OCI-LY1 (cell line): Measurements from ENCODE around the gene SLC43A3.

Source experiments
- H2AFZ ChIP-seq: fragments of 200-600 bp; sonication (generic), shearing (Covaris generic); 2 replicates; pipeline ENCODE4 v1.6.0; 2014; ENCODE audit warnings: antibody characterized with exemption, mild to moderate bottlenecking, low read length
- H3F3A ChIP-seq: fragments of 200-600 bp; sonication (generic), shearing (Covaris generic); 2 replicates; pipeline ENCODE4 v1.6.0; 2014; ENCODE audit warnings: mild to moderate bottlenecking, antibody characterized with exemption, low read length, moderate library complexity; ENCODE audit not compliant: insufficient read depth
- H3K27ac ChIP-seq: fragments of 200-600 bp; sonication (generic); 2 replicates; pipeline ENCODE4 v1.5.1; 2014; ENCODE audit warnings: low read length, mixed run types, mild to moderate bottlenecking, low read depth; ENCODE audit not compliant: poor library complexity, severe bottlenecking
- H3K27me3 ChIP-seq: fragments of 200-600 bp; sonication (generic); 2 replicates; pipeline ENCODE4 v1.6.0; 2014; ENCODE audit warnings: antibody characterized with exemption, mild to moderate bottlenecking, low read length, moderate library complexity; ENCODE audit not compliant: insufficient read depth
- H3K36me3 ChIP-seq: fragments of 200-600 bp; sonication (generic); 2 replicates; pipeline ENCODE4 v1.6.1; 2014; ENCODE audit warnings: mild to moderate bottlenecking, antibody characterized with exemption, low read length, moderate library complexity, mixed read lengths; ENCODE audit not compliant: insufficient read depth
- H3K4me1 ChIP-seq: fragments of 200-600 bp; sonication (generic); 2 replicates; pipeline ENCODE4 v1.5.1; 2014; ENCODE audit warnings: mild to moderate bottlenecking, low read length, moderate library complexity; ENCODE audit not compliant: insufficient read depth, severe bottlenecking
- H3K4me2 ChIP-seq: fragments of 200-600 bp; sonication (generic), shearing (Covaris generic); 2 replicates; pipeline ENCODE4 v1.6.1; 2014; ENCODE audit warnings: low read length
- H3K4me3 ChIP-seq: fragments of 200-600 bp; sonication (generic); 2 replicates; pipeline ENCODE4 v1.5.1; 2014; ENCODE audit warnings: low read length, low read depth, mild to moderate bottlenecking, mixed read lengths; ENCODE audit not compliant: poor library complexity, severe bottlenecking
- H3K79me2 ChIP-seq: fragments of 200-600 bp; shearing (Covaris generic); 2 replicates; pipeline ENCODE4 v1.6.1; 2016; ENCODE audit warnings: mixed run types, low read length, mixed read lengths; ENCODE audit not compliant: insufficient read depth
- H3K9ac ChIP-seq: fragments of 200-600 bp; sonication (generic), shearing (Covaris generic); 2 replicates; pipeline ENCODE4 v1.6.1; 2014; ENCODE audit warnings: mild to moderate bottlenecking, low read length, mixed read lengths
- H3K9me2 ChIP-seq: fragments of 200-600 bp; sonication (generic), shearing (Covaris generic); 2 replicates; pipeline ENCODE4 v1.6.1; 2014; ENCODE audit warnings: low read depth, mild to moderate bottlenecking, low read length, mixed read lengths
- H3K9me3 ChIP-seq: fragments of 200-600 bp; shearing (Covaris generic); 2 replicates; pipeline ENCODE4 v1.6.1; 2014; ENCODE audit warnings: low read length, mixed read lengths
- H4K20me1 ChIP-seq: fragments of 200-600 bp; sonication (generic), shearing (Covaris generic); 2 replicates; pipeline ENCODE4 v1.6.0; 2016; ENCODE audit warnings: mild to moderate bottlenecking, low read length; ENCODE audit not compliant: insufficient read depth
- EZH2 ChIP-seq: fragments of 200-600 bp; sonication (generic), shearing (Covaris generic); IDR thresholded peaks from 2 replicates; pipeline ENCODE4 v1.8.0; 2017; ENCODE audit warnings: borderline replicate concordance, mixed run types, mild to moderate bottlenecking, antibody characterized with exemption, low read length, moderate library complexity, mixed read lengths
- TF ChIP-seq, protein P1 (sequence below): fragments of 200-600 bp; sonication (generic), shearing (Covaris generic); IDR thresholded peaks from 2 replicates; pipeline ENCODE4 v1.5.1; 2017; ENCODE audit warnings: mild to moderate bottlenecking, antibody characterized with exemption, low read length, moderate library complexity, mixed read lengths

Gene SLC43A3

DNA sequence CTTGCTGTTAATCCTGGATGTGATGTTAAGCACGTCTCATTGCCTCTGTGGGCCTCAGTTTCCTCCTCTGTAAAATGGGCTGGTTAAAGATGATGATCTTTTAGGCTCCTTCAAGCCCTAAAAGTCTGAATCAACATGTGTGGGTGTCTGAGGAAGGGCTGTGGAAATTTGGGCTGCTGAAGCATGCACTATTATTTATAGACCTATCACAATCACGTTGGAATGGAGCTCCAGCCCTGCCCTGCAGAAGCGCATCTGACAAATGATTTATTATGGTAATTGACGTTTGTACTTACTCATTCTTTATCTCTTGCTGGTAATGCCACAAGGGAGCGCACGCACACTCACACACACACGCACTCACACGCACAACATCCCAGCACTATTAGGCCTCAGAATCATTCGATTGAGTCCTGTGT is 68.4 kb downstream of the SLC43A3 start:
- Histone ChIP-seq H3K9me2 (no peaks in the 10 kb centered on the region), H3K4me3 (no peak overlapping the region), H3F3A (no peaks in the 10 kb centered on the region), H3K9ac (no peak overlapping the region), H3K4me1 (no peaks in the 10 kb centered on the region), H3K27ac (no peak overlapping the region), H2AFZ (no peak overlapping the region), H3K36me3 (no peaks in the 10 kb centered on the region), H3K9me3 (no peaks in the 10 kb centered on the region), H4K20me1 (no peaks in the 10 kb centered on the region), H3K27me3 (no peaks in the 10 kb centered on the region), H3K4me2 (no peak overlapping the region), H3K79me2 (no peaks in the 10 kb centered on the region)
- TF ChIP-seq EZH2 = no peak
- TF ChIP-seq, protein P1, sequence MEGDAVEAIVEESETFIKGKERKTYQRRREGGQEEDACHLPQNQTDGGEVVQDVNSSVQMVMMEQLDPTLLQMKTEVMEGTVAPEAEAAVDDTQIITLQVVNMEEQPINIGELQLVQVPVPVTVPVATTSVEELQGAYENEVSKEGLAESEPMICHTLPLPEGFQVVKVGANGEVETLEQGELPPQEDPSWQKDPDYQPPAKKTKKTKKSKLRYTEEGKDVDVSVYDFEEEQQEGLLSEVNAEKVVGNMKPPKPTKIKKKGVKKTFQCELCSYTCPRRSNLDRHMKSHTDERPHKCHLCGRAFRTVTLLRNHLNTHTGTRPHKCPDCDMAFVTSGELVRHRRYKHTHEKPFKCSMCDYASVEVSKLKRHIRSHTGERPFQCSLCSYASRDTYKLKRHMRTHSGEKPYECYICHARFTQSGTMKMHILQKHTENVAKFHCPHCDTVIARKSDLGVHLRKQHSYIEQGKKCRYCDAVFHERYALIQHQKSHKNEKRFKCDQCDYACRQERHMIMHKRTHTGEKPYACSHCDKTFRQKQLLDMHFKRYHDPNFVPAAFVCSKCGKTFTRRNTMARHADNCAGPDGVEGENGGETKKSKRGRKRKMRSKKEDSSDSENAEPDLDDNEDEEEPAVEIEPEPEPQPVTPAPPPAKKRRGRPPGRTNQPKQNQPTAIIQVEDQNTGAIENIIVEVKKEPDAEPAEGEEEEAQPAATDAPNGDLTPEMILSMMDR = no peak

GRCh38 chr11:57357856-57358255 is 69.1 kb downstream of the SLC43A3 start:
- Histone ChIP-seq H3K4me1 (no peaks in the 10 kb centered on the region), H4K20me1 (no peaks in the 10 kb centered on the region), H3K27me3 (no peaks in the 10 kb centered on the region), H3K4me2 (no peak overlapping the region), H3K36me3 (no peaks in the 10 kb centered on the region), H3K9me2 (no peaks in the 10 kb centered on the region), H3K79me2 (no peaks in the 10 kb centered on the region), H3F3A (no peaks in the 10 kb centered on the region), H3K9ac (no peak overlapping the region), H3K9me3 (no peaks in the 10 kb centered on the region), H3K4me3 (no peak overlapping the region), H2AFZ (no peak overlapping the region), H3K27ac (no peak overlapping the region)
- TF ChIP-seq, protein P1 = no peak
- no peak for TF ChIP-seq EZH2

GRCh38 chr11:57357310-57357709 is 69.6 kb downstream of the SLC43A3 start:
- Histone ChIP-seq H3K27ac (no peak overlapping the region), H3K9ac (no peak overlapping the region), H3K79me2 (no peaks in the 10 kb centered on the region), H3F3A (no peaks in the 10 kb centered on the region), H4K20me1 (no peaks in the 10 kb centered on the region), H3K9me2 (no peaks in the 10 kb centered on the region), H3K4me2 (no peak overlapping the region), H3K4me1 (no peaks in the 10 kb centered on the region), H3K9me3 (no peaks in the 10 kb centered on the region), H3K27me3 (no peaks in the 10 kb centered on the region), H3K36me3 (no peaks in the 10 kb centered on the region), H2AFZ (no peak overlapping the region), H3K4me3 (no peak overlapping the region)
- no peak for TF ChIP-seq EZH2
- TF ChIP-seq, protein P1 = no peak
